ENCODE measurements around the gene EHD2. TPM values are rescaled to one million over a fixed set of nuclear protein-coding genes. Genes with fewer than 3 reads are reported as not detected.

EHD2 gene
- total and polyA plus RNA-seq, 2 donors from 2014 or later, result 19.4 to 105 TPM

DNA sequence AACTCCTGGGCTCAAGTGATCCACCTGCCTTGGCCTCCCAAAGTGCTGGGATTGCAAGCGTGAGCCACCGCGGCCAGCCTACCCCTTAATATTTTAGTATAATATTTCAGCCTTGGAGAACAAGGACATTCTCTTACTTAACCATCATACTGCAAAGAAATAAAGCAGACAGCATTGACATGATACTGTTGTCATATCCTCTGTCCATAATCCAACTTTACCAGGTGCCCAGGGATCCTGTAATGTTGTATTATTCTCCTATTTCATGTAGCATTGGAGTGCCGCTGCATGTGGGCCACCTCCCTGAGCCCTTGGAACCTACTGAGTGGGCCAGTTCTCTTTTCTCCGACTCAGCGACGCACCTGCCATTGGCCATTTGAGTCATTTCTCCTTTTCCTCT lies 21.4 kb upstream of the EHD2 start:
- Histone ChIP-seq H3K27me3 (ENCODE audit: control insufficient read depth, insufficient read depth, low read length) (no peaks in the 10 kb centered on the region), H3K36me3 (ENCODE audit: control insufficient read depth in 2 of 3, insufficient read depth in 3 of 3, low read length in 3 of 3) (no peaks in the 10 kb centered on the region), H3K9me3 (ENCODE audit: control insufficient read depth in 2 of 3, insufficient read depth in 1 of 3, low read length in 3 of 3) (no peaks in the 10 kb centered on the region), H3K4me1 (ENCODE audit: control insufficient read depth in 2 of 3, insufficient read depth in 2 of 3, low read depth in 1 of 3, low read length in 3 of 3) (no peaks in the 10 kb centered on the region), H3K27ac (ENCODE audit: low read depth in 2 of 2, low read length in 2 of 2) (no peak overlapping the region), H3K4me3 (ENCODE audit: low read length in 3 of 3) (no peak overlapping the region), H3K9ac (ENCODE audit: low read length in 3 of 3) (no peak overlapping the region)
- intact Hi-C loops (cut with DNase I), result loop anchor here (10.0 kb wide), 1 partner anchor 397 kb away; no protein-coding TSS in a partner anchor
- FAIRE-seq (no peak), DNase-seq (no peak)
- TF ChIP-seq, protein P1, sequence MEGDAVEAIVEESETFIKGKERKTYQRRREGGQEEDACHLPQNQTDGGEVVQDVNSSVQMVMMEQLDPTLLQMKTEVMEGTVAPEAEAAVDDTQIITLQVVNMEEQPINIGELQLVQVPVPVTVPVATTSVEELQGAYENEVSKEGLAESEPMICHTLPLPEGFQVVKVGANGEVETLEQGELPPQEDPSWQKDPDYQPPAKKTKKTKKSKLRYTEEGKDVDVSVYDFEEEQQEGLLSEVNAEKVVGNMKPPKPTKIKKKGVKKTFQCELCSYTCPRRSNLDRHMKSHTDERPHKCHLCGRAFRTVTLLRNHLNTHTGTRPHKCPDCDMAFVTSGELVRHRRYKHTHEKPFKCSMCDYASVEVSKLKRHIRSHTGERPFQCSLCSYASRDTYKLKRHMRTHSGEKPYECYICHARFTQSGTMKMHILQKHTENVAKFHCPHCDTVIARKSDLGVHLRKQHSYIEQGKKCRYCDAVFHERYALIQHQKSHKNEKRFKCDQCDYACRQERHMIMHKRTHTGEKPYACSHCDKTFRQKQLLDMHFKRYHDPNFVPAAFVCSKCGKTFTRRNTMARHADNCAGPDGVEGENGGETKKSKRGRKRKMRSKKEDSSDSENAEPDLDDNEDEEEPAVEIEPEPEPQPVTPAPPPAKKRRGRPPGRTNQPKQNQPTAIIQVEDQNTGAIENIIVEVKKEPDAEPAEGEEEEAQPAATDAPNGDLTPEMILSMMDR (IDR thresholded peaks at IDR 0.05; ENCODE audit: borderline replicate concordance, extremely low read depth, insufficient read depth), result no peak

DNA sequence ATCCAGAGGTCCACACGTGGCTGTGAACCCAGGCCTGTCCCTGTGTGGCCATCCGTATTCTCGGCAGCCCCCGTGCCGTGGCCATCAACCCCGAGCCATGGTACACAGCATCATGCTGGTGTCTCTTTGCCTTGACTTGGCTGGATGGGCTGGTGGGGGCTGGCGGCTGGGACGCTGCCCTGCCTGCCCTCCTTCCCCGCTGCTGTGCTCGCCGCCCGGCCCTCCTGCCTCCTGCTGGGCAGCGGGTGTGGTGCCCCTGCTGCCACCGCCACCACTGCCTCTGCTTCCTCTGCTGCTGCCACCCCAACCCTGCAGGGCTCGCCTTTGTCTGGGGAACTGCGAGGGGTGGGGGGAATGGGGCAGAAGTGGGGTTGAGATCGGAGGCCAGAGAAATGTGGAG lies 19.7 kb upstream of the EHD2 start:
- FAIRE-seq (no peak), DNase-seq (no peak)
- no peaks in the 10 kb centered on the region for H3K27me3 ChIP-seq (ENCODE audit: control insufficient read depth, insufficient read depth, low read length)
- TF ChIP-seq, protein P1 (IDR thresholded peaks at IDR 0.05; ENCODE audit: borderline replicate concordance, extremely low read depth, insufficient read depth), result no peak
- H3K9me3 ChIP-seq (ENCODE audit: control insufficient read depth in 2 of 3, insufficient read depth in 1 of 3, low read length in 3 of 3), result no peaks in the 10 kb centered on the region
- H3K4me3 ChIP-seq (ENCODE audit: low read length in 3 of 3), result no peak overlapping the region
- no peaks in the 10 kb centered on the region for H3K36me3 ChIP-seq (ENCODE audit: control insufficient read depth in 2 of 3, insufficient read depth in 3 of 3, low read length in 3 of 3)
- H3K4me1 ChIP-seq (ENCODE audit: control insufficient read depth in 2 of 3, insufficient read depth in 2 of 3, low read depth in 1 of 3, low read length in 3 of 3), result peaks cover 0 to 3% (median 0%) of the 10 kb centered on the region in 3 donors
- intact Hi-C loops (cut with DNase I), result loop anchor here (10.0 kb wide), 1 partner anchor 399 kb away; no protein-coding TSS in a partner anchor
- no peak overlapping the region for H3K9ac ChIP-seq (ENCODE audit: low read length in 3 of 3)
- no peak overlapping the region for H3K27ac ChIP-seq (ENCODE audit: low read depth in 2 of 2, low read length in 2 of 2)

GRCh38 chr19:47693903-47694302 lies 19.3 kb upstream of the EHD2 start:
- Histone ChIP-seq H3K27me3 (ENCODE audit: control insufficient read depth, insufficient read depth, low read length) (no peaks in the 10 kb centered on the region), H3K4me1 (ENCODE audit: control insufficient read depth in 2 of 3, insufficient read depth in 2 of 3, low read depth in 1 of 3, low read length in 3 of 3) (peaks cover 0 to 3% (median 0%) of the 10 kb centered on the region in 3 donors), H3K27ac (ENCODE audit: low read depth in 2 of 2, low read length in 2 of 2) (no peak overlapping the region), H3K36me3 (ENCODE audit: control insufficient read depth in 2 of 3, insufficient read depth in 3 of 3, low read length in 3 of 3) (peaks cover 0 to 1% (median 0%) of the 10 kb centered on the region in 3 donors), H3K9ac (ENCODE audit: low read length in 3 of 3) (no peak overlapping the region), H3K9me3 (ENCODE audit: control insufficient read depth in 2 of 3, insufficient read depth in 1 of 3, low read length in 3 of 3) (no peaks in the 10 kb centered on the region), H3K4me3 (ENCODE audit: low read length in 3 of 3) (no peak overlapping the region)
- DNase-seq, result no peak
- TF ChIP-seq, protein P1 (IDR thresholded peaks at IDR 0.05; ENCODE audit: borderline replicate concordance, extremely low read depth, insufficient read depth), result no peak
- intact Hi-C loops (cut with DNase I), result loop anchor here (10.0 kb wide), 1 partner anchor 399 kb away; no protein-coding TSS in a partner anchor
- no peak for FAIRE-seq

Data from kidney (tissue), 14 donors.